GM21723 (cell line): ENCODE results near the gene LCN6.
"Not testable (repeated sequence)": the region's sequence is repeated elsewhere in the genome, so short reads cannot be mapped to it uniquely, and the experiment has no call there.

ENCODE experiments used
- ATAC-seq: cut with Tn5 transposase; IDR thresholded peaks from one replicate; pipeline ENCODE4 v1.9.1; 2021; ENCODE audit warnings: mild to moderate bottlenecking, moderate library complexity; ENCODE audit not compliant: unreplicated experiment

Gene LCN6

DNA sequence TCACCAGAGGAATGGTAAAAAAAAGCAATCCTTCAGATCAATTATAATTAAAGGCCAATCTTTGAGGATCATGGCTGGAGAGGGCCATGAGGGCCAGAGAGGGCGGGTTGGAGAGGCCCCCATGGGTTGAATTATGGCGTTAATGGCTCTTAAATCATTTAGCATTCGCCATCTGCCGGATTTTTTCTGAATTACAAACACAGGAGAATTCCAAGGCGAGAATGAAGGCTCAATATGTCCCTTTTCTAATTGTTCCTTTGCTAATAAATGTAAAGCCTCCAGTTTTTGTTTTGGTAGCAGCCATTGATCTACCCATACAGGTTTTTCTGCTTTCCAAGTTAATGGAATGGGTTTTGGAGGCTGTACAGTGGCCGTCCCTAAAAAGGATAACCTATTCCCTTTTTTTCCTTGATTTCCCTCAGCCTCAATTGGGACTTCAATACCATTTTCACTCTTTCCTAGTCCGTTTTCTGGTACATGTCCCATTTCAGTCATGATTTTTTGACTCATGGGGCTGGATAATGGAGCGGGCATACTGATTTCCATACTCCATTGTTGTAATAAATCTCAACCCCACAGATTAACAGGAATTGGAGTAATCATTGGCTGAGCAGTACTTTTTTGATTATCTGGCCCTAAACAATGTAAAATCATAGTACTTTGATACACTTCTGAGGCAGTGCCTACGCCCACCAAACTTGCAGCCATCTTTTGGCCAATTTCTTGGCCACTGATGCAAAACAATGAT, 36.1 kb upstream of the LCN6 start:
- no peak for ATAC-seq

DNA sequence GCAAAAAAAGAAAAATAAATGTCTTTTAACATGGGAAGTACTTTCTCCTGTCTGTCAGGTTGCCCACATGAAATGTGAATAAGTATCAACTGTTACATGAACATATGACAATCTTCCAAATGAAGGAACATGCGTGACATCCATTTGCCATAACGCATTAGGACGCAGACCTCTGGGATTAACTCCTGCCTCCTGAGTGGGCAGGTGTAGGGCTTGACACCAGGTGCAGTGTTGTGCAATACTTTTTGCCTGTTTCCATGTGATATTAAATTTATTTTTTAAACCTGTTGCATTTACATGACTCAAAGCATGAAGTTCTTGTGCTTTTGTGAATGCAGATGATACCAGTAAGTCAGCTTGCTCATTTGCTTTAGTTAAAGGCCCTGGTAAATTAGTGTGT, 34.1 kb upstream of the LCN6 start:
- no peak for ATAC-seq

DNA sequence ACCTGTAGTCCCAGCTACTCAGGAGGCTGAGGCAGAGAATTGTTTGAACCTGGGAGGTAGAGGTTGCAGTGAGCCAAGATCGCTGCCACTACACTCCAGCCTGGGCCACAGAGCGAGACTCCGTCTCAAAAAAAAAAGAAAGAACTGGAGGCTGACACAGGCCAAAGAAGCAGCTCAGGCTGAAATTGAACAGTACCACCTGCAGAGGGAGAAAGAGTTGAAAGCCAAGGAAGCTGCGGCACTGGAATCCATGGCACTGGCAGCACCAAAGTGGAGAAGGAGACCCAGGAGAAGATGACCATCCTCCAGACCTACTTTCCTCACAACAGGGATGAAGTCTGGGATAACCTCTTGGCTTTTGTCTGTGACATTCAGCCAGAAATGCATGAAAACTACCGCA, 31.5 kb upstream of the LCN6 start:
- no peak for ATAC-seq

DNA sequence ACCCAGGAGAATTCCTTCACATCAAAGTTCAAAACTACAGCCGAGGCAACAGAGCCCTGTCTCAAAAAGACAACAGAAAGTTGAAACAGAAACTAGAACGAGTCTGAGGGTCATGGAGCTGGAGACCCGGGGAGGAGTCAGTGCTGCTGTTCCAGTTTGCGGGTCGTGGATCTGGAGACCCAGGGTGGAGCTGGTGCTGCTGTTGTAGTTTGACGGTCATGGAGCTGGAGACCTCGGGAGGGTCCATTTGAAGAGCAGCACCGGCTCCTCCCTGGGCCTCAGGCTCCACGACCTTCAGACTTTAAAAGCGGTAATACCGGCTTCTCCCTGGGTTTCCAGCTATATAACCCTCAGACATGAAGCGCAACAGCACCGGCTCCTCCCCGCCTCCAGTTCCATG, 29.0 kb upstream of the LCN6 start:
- ATAC-seq = no peak

- ATAC-seq = no peak
Measured at GRCh38 chr9:136776947-136777346, 28.6 kb upstream of the LCN6 start.

DNA sequence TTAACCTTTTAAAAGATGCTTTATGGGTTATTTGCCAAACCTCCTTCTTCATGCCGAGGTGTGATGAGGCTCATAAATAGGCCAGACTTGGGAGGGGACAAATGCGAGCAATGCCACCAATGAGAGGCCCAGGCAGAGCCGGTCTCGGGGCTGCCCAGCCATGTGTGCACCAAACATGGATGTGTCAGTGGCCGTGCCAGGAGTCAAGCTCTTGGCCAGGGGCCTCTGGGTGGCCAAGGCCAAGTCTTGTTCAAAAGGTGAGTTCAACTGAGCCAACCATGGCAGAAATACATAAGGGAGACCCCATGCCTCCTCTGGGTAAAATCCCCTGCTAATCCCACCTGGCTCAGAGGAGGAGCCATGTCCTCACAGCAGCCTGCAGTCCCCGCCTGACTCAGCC, 26.9 kb upstream of the LCN6 start:
- no peak for ATAC-seq

DNA sequence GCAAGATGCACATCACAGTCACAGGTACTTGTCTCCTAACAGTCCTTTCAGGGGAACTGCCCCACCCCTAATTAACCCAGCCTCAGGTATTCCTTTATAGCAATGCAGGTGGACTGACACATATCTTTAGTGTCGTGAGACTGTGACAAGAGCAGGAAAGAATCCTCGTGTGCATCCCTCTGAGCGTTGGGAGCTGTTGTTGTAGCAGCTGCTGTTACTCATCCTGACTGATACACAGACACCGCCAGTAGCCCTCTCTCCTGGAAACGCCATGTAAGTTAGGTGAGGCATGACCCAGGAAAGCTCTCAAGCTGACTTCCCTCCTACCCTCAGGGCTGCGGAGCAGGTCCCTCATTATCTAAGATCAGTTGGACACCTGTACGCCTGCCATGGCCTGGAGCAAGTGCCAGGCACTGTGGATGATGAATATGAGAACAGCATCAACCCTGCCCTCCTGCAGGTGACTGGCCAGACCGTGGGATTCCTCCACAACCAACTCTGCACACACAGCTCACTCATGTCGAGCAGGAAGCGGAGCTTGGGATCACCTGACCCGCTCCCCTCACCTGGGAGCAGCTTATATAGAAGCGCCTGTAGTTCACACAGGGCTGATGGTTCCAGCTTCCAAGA, 26.2 kb upstream of the LCN6 start:
- ATAC-seq = no peak

DNA sequence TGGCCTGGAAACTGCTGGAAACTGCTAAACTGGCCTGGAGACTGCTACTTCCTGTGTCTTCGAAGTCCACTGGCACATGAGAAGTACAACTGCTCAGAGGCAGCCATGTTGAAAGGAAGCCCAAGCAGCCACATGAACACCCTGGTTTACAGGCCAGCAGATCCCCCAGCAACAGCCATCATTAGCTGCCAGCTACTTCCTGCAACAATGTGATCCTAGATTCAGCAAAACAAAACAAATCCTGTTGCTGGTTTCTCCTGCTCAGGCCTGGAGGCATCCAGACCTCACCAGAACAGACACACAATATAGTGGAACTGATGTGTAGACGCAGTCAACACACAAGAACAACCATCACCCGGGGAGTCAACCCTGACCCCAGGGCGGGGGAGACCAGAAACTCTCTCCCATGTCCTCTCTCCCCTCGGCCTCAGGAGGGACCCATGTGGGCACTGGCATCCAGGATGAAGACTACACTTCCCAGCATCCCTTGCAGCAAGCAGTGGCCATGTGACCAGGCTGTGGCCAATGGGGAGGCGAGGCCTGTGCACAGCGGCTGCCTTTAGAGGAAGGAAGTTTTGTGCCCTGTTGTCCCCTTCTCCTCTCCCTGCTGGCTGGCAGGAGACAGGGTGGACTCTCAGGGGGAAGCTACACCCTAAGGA, 25.2 kb upstream of the LCN6 start:
- ATAC-seq = no peak

- ATAC-seq = no peak
Measured at GRCh38 chr9:136771907-136772415, 23.6 kb upstream of the LCN6 start.

GRCh38 chr9:136769710-136770191, 21.4 kb upstream of the LCN6 start:
- no peak for ATAC-seq

GRCh38 chr9:136766410-136767120, 18.2 kb upstream of the LCN6 start:
- ATAC-seq = not testable (repeated sequence)

- peak; percentile 65 for ATAC-seq
Measured at GRCh38 chr9:136765745-136766409, 17.6 kb upstream of the LCN6 start.

GRCh38 chr9:136765041-136765440, 16.7 kb upstream of the LCN6 start:
- no peak for ATAC-seq

GRCh38 chr9:136764301-136764891, 16.1 kb upstream of the LCN6 start, which contains the start of gene LCN15:
TSS of gene LCN15 (minus strand) at chr9:136764518. CDS start at chr9:136764488, 30 bp downstream.
- ATAC-seq = no peak

DNA sequence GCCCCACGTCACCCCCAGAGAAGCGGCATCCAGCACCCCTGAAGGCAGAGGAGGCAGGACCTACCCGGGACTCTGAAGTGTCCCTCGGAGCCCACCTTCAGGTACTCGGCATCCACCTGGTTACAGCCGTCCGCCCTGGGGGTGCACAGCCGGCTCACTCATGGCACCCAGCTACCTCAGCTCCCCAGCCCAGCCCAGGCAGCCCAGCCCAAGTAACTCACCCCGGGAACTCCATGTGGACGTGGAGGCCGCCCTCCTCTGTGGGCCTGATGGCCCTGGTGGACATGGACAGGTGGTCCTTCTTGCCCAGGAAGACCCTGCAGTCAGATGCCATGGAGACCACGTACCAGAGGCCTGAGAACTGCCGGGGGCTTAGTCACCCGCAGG, 15.3 kb upstream of the LCN6 start:
- ATAC-seq = no peak

DNA sequence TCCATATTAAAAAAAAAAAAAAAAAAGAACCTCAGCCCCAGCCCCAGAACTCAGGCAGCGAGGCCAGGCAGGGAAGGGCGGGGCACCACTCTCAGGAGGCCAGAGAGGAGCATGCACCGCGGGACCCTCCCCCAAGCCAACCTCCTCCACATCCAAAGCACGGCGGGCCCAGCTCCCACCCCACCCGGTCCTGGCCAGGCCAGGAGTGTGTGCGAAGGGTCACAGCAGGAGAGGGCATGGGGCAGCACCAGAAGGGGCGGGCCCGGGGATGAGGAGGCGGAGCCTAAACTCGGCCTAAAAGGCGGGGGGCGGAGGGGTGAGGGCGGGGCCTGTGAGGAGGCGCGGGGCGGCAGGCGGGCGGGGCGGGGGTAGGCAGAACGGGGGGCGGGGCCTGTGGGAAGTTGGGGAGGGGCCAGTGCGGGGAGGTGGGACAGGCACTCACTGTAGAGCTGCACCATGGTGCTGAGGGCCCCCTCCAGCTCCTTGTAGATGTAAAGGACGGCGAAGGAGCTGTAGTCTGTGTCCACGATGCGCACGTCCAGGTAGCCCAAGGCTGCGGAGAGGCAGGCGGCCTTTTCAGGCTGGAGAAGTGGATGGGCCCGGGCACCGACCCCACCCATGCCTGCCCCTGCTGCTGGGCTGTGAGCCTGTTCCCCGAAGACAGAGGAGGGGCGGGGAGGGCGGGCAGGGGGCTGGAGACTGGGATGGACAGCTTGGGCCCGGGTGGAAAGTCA, 14.8 kb upstream of the LCN6 start:
- no peak for ATAC-seq

DNA sequence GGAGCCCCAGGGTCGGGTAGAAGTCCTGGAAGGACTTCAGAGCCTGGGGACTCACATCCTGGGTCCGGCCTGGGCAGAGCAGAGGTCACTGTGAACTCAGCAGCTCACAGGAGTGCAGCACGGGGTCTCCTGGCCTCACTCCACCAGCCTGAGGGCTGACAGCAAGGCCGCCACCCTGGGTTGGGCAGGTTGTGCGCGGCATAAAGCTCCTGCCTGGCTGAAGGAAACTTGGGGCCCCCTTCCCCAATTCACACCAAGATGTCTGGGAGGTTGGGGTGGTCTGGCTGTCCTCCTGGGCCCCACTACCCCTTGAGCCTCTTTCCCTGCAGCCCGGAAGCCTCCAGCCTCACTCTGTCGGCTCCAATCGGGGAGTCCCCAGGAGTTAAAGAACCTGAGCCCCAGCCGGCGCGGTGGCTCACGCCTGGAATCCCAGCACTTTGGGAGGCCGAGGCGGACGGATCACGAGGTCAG, 13.9 kb upstream of the LCN6 start:
- no peak for ATAC-seq

GRCh38 chr9:136761545-136761981, 13.2 kb upstream of the LCN6 start:
- no peak for ATAC-seq

DNA sequence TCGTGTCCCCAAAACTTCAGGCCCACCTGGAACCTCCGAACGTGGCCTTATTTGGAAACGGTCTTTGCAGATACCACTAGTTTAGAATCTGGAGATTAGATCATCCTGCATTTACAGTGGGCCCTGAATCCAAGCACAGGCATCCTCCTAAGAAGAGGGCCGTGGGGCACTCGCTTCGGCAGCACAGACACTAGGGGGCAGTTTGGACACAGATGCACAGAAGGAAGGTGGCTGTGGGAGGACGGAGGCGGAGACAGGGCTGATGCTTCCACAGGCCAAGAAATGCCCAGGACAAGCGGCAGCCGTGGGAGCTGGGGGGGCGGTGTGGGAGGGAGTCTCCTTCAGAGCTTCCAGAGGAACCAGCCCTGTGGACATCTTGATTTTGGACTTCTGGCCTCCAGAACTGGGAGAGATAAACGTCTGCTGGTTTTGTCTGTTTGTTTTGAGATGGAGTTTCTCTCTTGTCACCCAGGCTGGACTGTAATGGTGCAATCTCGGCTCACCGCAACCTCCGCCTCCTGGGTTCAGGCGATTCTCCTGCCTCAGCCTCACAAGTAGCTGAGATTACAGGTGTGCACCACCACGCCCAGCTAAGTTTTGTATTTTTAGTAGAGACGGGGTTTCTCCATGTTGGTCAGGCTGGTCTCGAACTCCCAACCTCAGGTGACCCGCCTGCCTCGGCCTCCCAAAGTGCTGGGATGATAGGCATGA, 12.7 kb upstream of the LCN6 start:
- not testable (repeated sequence) for ATAC-seq
